ENCODE data around the gene ZFAND6.

ZFAND6 gene

DNA sequence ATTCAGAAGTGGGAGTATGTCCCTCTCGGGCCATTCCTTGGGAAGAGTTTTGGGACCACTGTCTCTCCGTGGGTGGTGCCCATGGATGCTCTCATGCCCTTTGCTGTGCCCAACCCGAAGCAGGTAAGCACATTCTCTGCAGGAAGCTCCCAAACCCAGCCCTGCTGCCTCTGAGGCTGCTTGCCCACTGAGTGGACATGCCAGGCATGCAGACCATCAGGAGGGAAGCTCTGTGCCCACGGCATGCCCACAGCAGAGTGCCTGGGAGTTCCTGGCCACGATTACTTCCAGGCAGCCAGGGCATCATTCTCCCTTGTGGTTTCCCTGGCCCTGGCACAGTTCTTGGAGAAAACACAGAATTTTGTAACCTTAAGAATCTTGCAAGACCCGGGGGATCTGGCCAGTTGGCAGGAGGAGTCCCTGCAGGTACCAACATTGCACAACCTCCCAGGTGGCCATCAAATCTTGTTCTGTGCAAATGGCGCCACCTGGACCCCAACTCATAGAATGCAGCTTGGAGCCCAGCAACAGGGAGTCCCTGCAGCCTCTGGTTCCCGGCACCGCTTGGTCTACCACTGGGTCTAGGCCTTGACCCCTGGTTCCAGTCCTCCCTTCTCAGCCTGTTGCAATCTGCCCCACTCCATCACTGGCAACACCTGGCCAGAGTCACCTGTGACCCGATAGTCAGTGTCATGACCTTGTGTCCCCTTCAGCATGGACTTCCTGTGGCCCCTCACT is 113.7 kb downstream of the ZFAND6 start:
- H2AFZ ChIP-seq (ENCODE audit: low read depth, low read length): no peak overlapping the region
- peaks cover 4% of the 10 kb centered on the region for H3K36me3 ChIP-seq (ENCODE audit: insufficient read depth, low read length)
- peaks cover 2% of the 10 kb centered on the region for H3K9me3 ChIP-seq (ENCODE audit: low read length)
- H3K4me3 ChIP-seq (ENCODE audit: low read length): no peak overlapping the region
- no peaks in the 10 kb centered on the region for H3K4me1 ChIP-seq (ENCODE audit: insufficient read depth, low read length)
- H3K27me3 ChIP-seq (ENCODE audit: insufficient read depth, low read length): no peaks in the 10 kb centered on the region

DNA sequence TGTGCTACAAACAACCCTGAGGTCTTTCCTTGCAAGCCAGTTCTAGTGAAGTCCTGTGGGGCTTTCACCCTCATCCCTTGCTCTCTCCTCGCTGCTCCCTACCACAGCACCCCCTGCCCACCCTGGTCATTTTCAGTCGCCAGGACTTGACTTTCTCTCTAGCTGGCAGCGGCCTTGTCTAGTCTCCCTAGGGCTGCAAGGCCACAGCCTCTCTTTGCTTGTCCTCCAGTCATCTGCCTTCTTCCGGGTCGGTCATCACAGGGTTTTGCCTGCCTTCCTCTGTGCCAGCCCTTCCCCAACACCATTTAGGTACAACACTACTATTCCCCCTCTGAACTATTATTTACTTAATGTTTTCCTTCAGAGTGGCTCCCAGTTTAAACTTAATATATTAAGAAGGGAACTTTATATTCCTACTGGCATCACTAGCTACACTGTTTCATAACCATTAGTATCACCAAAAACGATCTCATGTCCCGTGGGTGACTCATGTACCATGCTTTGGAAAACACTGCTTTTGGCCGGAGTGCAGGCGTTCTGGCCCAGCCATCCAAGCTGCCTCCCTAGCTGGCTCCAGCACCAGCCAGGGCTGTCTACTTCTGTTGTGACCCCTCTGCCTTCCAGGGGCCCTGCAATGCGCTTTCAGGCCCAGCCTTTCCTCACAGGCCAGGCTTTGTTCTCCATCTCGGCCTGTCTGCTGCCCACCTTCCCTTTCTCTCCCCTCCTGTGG is 114.7 kb downstream of the ZFAND6 start:
- no peak overlapping the region for H2AFZ ChIP-seq (ENCODE audit: low read depth, low read length)
- no peak overlapping the region for H3K4me3 ChIP-seq (ENCODE audit: low read length)
- H3K4me1 ChIP-seq (ENCODE audit: insufficient read depth, low read length): no peaks in the 10 kb centered on the region
- H3K9me3 ChIP-seq (ENCODE audit: low read length): no peaks in the 10 kb centered on the region
- no peaks in the 10 kb centered on the region for H3K27me3 ChIP-seq (ENCODE audit: insufficient read depth, low read length)
- no peaks in the 10 kb centered on the region for H3K36me3 ChIP-seq (ENCODE audit: insufficient read depth, low read length)

DNA sequence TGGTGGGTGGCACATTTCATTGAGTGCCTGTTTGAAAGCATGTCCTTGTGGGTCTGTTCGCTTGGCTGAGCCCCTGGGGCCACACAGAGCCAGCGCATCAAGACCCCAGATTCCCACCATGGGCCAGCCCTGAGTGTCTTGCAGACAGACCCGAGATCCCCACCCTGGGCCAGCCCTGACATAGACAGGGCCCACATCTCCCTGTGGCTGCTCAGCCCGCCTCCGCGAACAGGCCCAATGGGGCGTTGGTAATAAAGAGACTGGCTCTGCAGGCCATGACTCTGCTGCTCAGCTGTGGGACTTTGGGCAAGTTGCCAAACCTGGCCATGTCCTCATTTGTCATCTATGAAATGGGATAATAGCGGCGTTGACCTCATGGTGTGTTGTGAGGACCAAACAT is 116.0 kb downstream of the ZFAND6 start:
- H3K4me3 ChIP-seq (ENCODE audit: low read length): no peak overlapping the region
- H3K9me3 ChIP-seq (ENCODE audit: low read length): no peaks in the 10 kb centered on the region
- H3K36me3 ChIP-seq (ENCODE audit: insufficient read depth, low read length): no peaks in the 10 kb centered on the region
- no peaks in the 10 kb centered on the region for H3K4me1 ChIP-seq (ENCODE audit: insufficient read depth, low read length)
- H2AFZ ChIP-seq (ENCODE audit: low read depth, low read length): no peak overlapping the region
- H3K27me3 ChIP-seq (ENCODE audit: insufficient read depth, low read length): no peaks in the 10 kb centered on the region

DNA sequence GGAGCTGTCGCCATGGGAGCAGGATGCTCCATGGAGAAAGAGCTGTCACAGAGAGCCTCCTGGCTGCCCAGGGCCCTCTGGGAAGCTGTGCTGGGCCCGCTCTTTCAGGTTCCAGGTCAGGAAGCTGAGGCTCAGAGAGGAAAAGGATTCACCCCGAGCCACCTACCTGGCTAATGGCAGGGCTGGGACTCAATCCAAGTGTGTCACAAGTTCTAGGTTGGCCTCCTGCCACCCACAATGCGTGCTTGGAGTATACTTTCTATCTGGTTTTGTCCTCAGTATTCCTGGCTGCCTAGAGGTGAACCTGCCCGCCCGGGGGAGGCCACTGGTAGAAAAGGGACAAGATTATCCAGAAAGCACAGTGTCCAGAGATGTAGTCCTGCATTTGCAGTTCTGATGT is 117.0 kb downstream of the ZFAND6 start:
- H3K9me3 ChIP-seq (ENCODE audit: low read length): no peaks in the 10 kb centered on the region
- H2AFZ ChIP-seq (ENCODE audit: low read depth, low read length): no peak overlapping the region
- no peak overlapping the region for H3K4me3 ChIP-seq (ENCODE audit: low read length)
- no peaks in the 10 kb centered on the region for H3K27me3 ChIP-seq (ENCODE audit: insufficient read depth, low read length)
- no peaks in the 10 kb centered on the region for H3K4me1 ChIP-seq (ENCODE audit: insufficient read depth, low read length)
- no peaks in the 10 kb centered on the region for H3K36me3 ChIP-seq (ENCODE audit: insufficient read depth, low read length)

DNA sequence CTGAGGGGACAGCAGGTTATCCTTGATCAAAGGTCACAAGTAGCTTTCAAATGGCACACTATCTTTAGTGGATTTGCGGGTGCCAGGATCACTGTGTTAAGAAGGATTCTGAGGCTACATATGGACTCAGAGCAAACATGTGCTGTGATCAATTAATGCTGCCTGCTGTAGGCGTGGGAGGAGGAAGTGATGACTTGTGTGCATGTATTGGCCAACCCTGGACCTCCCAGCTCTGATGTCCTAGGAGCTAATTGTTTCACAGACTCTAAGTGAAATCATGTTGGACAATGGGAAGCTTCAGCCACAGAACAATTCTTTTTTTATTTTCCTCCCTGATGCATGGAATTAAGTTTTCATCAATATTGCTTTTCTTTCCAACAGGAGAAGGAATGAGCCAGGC is 117.7 kb downstream of the ZFAND6 start:
- Histone ChIP-seq H3K9me3 (ENCODE audit: low read length) (no peaks in the 10 kb centered on the region), H3K4me1 (ENCODE audit: insufficient read depth, low read length) (no peaks in the 10 kb centered on the region), H2AFZ (ENCODE audit: low read depth, low read length) (no peak overlapping the region), H3K36me3 (ENCODE audit: insufficient read depth, low read length) (no peaks in the 10 kb centered on the region), H3K27me3 (ENCODE audit: insufficient read depth, low read length) (no peaks in the 10 kb centered on the region), H3K4me3 (ENCODE audit: low read length) (no peak overlapping the region)

DNA sequence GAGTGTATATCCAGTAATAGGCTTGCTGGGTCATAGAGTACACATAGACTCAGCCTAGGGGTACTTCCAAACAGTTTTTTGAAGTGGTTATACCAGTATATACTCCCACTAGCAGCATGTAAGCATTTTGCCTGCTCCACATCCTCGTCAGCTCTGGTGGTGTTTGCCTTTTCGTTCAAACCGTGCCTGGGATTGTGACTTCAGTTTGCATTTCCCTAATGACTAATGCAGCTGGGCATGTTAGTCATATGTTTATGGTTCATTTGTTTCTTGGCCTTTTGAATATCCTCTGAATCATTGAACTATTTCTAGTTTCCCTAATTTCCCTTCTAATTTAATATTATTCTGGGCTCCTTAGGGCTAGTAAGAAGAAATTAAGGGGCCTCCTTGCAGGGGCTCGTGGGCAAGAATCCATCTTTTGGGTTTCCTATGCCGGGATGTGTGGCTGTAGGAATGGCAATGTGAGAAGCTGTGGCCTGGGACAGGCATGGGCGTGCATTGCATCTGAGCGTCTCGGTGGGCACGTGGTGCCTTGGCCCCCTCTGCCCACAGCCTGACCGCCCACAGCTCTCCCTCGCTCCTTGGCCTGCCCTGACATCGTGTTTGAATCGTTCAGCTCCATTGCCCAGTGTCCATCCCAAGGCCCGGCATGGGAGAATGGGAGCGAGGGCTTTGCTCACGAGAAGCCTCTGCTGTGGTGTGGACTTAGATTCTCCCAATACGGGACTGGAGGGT is 119.7 kb downstream of the ZFAND6 start:
- H3K27me3 ChIP-seq (ENCODE audit: insufficient read depth, low read length): no peaks in the 10 kb centered on the region
- H3K4me1 ChIP-seq (ENCODE audit: insufficient read depth, low read length): peaks cover under 1% of the 10 kb centered on the region
- no peak overlapping the region for H2AFZ ChIP-seq (ENCODE audit: low read depth, low read length)
- H3K9me3 ChIP-seq (ENCODE audit: low read length): no peaks in the 10 kb centered on the region
- H3K4me3 ChIP-seq (ENCODE audit: low read length): no peak overlapping the region
- no peaks in the 10 kb centered on the region for H3K36me3 ChIP-seq (ENCODE audit: insufficient read depth, low read length)

DNA sequence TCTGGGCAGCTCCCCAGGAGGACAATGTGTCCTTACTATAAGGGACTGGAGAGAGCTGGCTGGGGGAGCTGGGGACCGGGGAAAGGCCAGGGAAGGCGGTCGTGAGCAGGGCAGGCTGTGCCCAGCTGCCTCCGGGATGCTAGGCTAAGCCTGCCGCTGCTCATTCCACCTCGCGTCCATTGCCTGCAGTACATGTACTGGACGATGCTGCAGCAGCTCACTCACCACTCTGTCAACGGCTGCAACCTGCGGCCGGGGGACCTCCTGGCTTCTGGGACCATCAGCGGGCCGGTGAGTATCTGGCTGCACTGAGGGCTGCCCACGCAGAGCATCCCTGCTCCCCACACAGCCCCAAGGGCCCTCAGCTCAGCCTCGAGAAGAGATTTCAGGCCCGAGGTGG is 120.5 kb downstream of the ZFAND6 start:
- Histone ChIP-seq H3K4me1 (ENCODE audit: insufficient read depth, low read length) (peaks cover 7% of the 10 kb centered on the region), H2AFZ (ENCODE audit: low read depth, low read length) (no peak overlapping the region), H3K27me3 (ENCODE audit: insufficient read depth, low read length) (no peaks in the 10 kb centered on the region), H3K4me3 (ENCODE audit: low read length) (no peak overlapping the region), H3K9me3 (ENCODE audit: low read length) (no peaks in the 10 kb centered on the region), H3K36me3 (ENCODE audit: insufficient read depth, low read length) (no peaks in the 10 kb centered on the region)

DNA sequence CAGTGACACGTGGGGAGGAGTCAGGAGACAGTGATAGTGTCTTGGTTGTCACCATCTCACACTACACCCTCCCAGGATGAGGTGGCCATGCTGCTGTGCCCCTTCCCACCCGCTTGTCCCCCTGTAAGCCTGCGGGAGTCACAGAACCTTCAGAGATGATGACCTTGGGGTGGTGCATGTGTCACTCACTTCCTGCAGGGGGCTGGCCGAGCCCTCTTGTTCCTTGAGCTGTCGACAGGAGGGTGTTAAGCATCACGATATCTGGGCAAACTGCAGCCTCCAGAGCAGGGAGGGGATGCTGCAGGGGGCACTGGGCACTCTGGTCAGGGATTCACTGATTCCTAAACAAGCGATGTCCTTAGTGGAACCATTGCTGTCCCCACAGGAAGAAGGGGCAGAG is 121.0 kb downstream of the ZFAND6 start:
- H3K4me1 ChIP-seq (ENCODE audit: insufficient read depth, low read length): peaks cover 9% of the 10 kb centered on the region
- H3K4me3 ChIP-seq (ENCODE audit: low read length): no peak overlapping the region
- H3K36me3 ChIP-seq (ENCODE audit: insufficient read depth, low read length): no peaks in the 10 kb centered on the region
- H2AFZ ChIP-seq (ENCODE audit: low read depth, low read length): no peak overlapping the region
- no peaks in the 10 kb centered on the region for H3K27me3 ChIP-seq (ENCODE audit: insufficient read depth, low read length)
- H3K9me3 ChIP-seq (ENCODE audit: low read length): no peaks in the 10 kb centered on the region

DNA sequence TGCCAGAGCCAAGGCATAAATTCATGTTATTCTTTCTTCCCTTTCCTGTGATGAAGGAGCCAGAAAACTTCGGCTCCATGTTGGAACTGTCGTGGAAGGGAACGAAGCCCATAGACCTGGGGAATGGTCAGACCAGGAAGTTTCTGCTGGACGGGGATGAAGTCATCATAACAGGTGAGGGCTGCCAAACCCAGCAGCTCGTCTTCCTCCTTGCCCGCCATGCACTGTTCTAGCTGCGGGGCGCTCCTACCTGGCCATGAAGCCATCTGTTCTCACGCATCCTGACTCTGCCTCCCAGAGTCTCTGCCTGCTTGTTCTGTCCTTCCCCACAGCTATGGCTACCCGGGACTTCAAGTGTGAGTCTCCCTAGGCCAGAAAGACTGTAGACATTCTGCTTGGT is 121.5 kb downstream of the ZFAND6 start:
- Histone ChIP-seq H3K4me3 (ENCODE audit: low read length) (no peak overlapping the region), H3K36me3 (ENCODE audit: insufficient read depth, low read length) (no peaks in the 10 kb centered on the region), H3K4me1 (ENCODE audit: insufficient read depth, low read length) (peaks cover 9% of the 10 kb centered on the region), H3K27me3 (ENCODE audit: insufficient read depth, low read length) (no peaks in the 10 kb centered on the region), H3K9me3 (ENCODE audit: low read length) (no peaks in the 10 kb centered on the region), H2AFZ (ENCODE audit: low read depth, low read length) (no peak overlapping the region)

DNA sequence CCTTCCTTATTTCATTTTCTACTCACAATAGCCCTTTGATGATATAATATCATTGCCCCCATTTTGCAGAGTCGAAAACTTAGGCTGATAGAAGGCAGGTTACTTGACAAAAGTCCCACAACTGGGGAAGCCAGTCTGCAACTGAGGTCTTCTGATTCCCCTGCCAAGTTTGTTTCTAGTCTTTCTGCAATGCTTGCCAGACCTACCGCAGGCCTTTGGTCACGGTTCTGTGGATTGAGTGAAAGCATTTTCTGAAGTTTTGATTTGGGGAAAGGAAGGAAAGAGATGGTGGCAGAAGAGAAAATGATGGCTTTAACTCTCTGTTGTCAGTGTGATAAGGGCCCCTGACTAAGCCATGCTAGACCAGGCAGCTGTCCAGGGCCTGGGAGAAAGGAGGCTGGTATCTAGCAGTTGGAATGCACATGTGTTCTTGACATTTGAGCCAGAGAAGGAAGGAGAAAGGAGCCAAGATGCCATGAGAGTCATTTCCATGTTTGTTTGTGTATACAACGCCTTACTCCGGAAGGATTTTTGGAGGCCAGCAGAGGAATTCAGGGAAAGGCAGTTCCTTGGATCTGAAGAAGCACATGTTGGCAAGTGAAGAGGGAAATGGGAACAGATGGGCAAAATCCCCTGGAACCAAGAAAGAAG is 123.3 kb downstream of the ZFAND6 start:
- H3K36me3 ChIP-seq (ENCODE audit: insufficient read depth, low read length): peaks cover 4% of the 10 kb centered on the region
- no peaks in the 10 kb centered on the region for H3K27me3 ChIP-seq (ENCODE audit: insufficient read depth, low read length)
- peaks cover 9% of the 10 kb centered on the region for H3K4me1 ChIP-seq (ENCODE audit: insufficient read depth, low read length)
- H2AFZ ChIP-seq (ENCODE audit: low read depth, low read length): no peak overlapping the region
- no peaks in the 10 kb centered on the region for H3K9me3 ChIP-seq (ENCODE audit: low read length)
- H3K4me3 ChIP-seq (ENCODE audit: low read length): no peak overlapping the region

DNA sequence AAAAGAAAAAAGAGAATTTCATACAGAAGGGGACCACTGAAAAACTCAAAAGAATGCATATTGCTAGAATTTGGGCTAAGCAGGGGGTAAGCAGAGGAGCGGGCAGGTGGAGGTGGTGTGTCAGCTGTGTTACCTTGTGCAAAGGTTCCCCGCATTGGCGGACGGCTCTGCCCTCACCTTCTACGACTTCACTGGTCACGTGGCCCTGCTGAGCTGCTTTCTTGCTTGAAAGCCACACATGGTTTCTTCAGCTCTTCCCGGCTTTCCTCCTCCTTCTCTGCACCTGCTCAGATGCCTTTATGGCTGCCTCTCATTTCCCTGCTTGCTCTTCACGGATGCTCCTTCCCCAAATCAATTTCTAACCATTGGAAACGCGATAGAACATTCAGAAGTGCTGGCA is 123.8 kb downstream of the ZFAND6 start:
- Histone ChIP-seq H3K36me3 (ENCODE audit: insufficient read depth, low read length) (peaks cover 4% of the 10 kb centered on the region), H3K4me3 (ENCODE audit: low read length) (no peak overlapping the region), H3K27me3 (ENCODE audit: insufficient read depth, low read length) (no peaks in the 10 kb centered on the region), H2AFZ (ENCODE audit: low read depth, low read length) (no peak overlapping the region), H3K4me1 (ENCODE audit: insufficient read depth, low read length) (peaks cover 9% of the 10 kb centered on the region), H3K9me3 (ENCODE audit: low read length) (no peaks in the 10 kb centered on the region)

DNA sequence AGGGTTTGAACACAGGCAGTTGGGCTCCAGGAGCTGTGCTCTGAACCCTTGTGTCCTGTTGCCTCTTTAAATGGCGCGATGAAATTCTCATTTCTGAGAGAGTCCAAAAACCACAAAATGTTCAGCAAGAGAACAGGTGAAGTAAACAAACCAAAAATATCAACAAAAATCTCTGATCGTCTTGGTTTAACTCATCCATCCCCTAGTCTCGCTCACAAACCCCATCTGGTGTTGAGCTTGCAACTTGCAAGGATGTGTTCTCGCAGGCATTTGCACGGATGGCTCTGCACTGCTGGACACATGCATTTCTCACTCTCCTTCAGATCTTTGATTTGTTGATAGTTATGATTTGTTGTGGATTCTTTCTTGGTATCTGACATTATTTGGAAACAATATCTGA is 124.4 kb downstream of the ZFAND6 start:
- Histone ChIP-seq H3K4me3 (ENCODE audit: low read length) (no peak overlapping the region), H3K36me3 (ENCODE audit: insufficient read depth, low read length) (peaks cover 4% of the 10 kb centered on the region), H3K9me3 (ENCODE audit: low read length) (no peaks in the 10 kb centered on the region), H3K4me1 (ENCODE audit: insufficient read depth, low read length) (peaks cover 9% of the 10 kb centered on the region), H2AFZ (ENCODE audit: low read depth, low read length) (no peak overlapping the region), H3K27me3 (ENCODE audit: insufficient read depth, low read length) (no peaks in the 10 kb centered on the region)

DNA sequence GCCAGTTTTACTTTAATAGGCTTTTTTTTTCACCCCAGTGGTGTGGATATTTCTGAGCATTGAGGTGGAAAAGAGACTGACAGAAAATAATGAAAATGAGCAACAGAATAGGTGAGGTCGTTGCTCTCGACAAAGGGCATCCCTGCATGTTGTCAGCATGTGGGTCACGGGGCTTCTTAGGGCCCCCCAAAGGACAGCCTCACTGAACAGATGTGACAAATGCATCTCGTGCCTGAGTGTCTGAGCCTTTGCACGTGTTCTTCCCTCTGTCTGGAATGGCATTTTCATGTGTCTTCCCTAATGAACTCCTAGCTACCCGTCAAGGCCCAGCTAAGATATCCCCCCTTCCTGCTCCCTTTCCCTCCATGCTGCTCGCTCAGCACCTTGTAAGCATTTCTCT is 125.1 kb downstream of the ZFAND6 start:
- peaks cover 9% of the 10 kb centered on the region for H3K4me1 ChIP-seq (ENCODE audit: insufficient read depth, low read length)
- no peak overlapping the region for H3K4me3 ChIP-seq (ENCODE audit: low read length)
- no peaks in the 10 kb centered on the region for H3K27me3 ChIP-seq (ENCODE audit: insufficient read depth, low read length)
- H3K9me3 ChIP-seq (ENCODE audit: low read length): no peaks in the 10 kb centered on the region
- no peak overlapping the region for H2AFZ ChIP-seq (ENCODE audit: low read depth, low read length)
- H3K36me3 ChIP-seq (ENCODE audit: insufficient read depth, low read length): peaks cover 4% of the 10 kb centered on the region
